Neural progenitor cell (in vitro differentiated cells): ENCODE measurements around the gene TNNT3. TPM values are rescaled to one million over a fixed set of nuclear protein-coding genes. Genes with fewer than 3 reads are reported as not detected.
A peak's percentile ranks its signal among the peaks of the same experiment; 100 is the strongest.

Source experiments
- DNase-seq: peaks from one replicate; pipeline ENCODE4 v3.0.0-alpha.2; 2016; ENCODE audit warnings: low spot score
- H2AFZ ChIP-seq: fragments of 200-600 bp; sonication (generic); replicated peaks from 2 replicates; pipeline ENCODE4 v1.6.1; 2016; ENCODE audit warnings: antibody characterized with exemption
- H3F3A ChIP-seq: fragments of 200-600 bp; sonication (generic); 2 replicates; pipeline ENCODE4 v1.6.1; 2016; ENCODE audit warnings: antibody characterized with exemption, low read depth
- H3K27ac ChIP-seq: fragments of 200-600 bp; sonication (generic); 2 replicates; pipeline ENCODE4 v1.5.1; 2016; ENCODE audit warnings: mild to moderate bottlenecking
- H3K27me3 ChIP-seq: fragments of 200-600 bp; sonication (generic); 2 replicates; pipeline ENCODE4 v1.6.1; 2016; ENCODE audit warnings: mild to moderate bottlenecking, moderate library complexity
- H3K36me3 ChIP-seq: fragments of 200-600 bp; sonication (generic); 2 replicates; pipeline ENCODE4 v1.5.1; 2016
- H3K4me1 ChIP-seq: fragments of 200-600 bp; sonication (generic); 2 replicates; pipeline ENCODE4 v1.6.1; 2016; ENCODE audit warnings: mixed run types
- H3K4me2 ChIP-seq: fragments of 200-600 bp; sonication (generic); 2 replicates; pipeline ENCODE4 v1.6.1; 2016
- H3K4me3 ChIP-seq: fragments of 200-600 bp; sonication (generic); 2 replicates; pipeline ENCODE4 v1.5.1; 2016
- H3K79me2 ChIP-seq: fragments of 200-600 bp; sonication (generic); 2 replicates; pipeline ENCODE4 v1.6.1; 2016; ENCODE audit warnings: low read depth
- H3K9ac ChIP-seq: fragments of 200-600 bp; sonication (generic); 2 replicates; pipeline ENCODE4 v1.6.1; 2016
- H3K9me3 ChIP-seq: fragments of 200-600 bp; sonication (generic); 2 replicates; pipeline ENCODE4 v1.5.1; 2016; ENCODE audit warnings: low read depth
- H4K20me1 ChIP-seq: fragments of 200-600 bp; sonication (generic); 2 replicates; pipeline ENCODE4 v1.6.1; 2016; ENCODE audit warnings: low read depth
- H3K27ac Mint-ChIP-seq: 3 replicates; pipeline ENCODE4 v1.8.0; 2021; ENCODE audit warnings: mixed read lengths
- H3K27me3 Mint-ChIP-seq: 2 replicates; pipeline ENCODE4 v1.8.0; 2022; ENCODE audit warnings: low read depth, mild to moderate bottlenecking, inconsistent platforms, moderate library complexity, mixed read lengths; ENCODE audit not compliant: insufficient read depth
- H3K36me3 Mint-ChIP-seq: 3 replicates; pipeline ENCODE4 v1.8.0; 2021; ENCODE audit warnings: mixed read lengths
- H3K4me1 Mint-ChIP-seq: 3 replicates; pipeline ENCODE4 v1.8.0; 2021; ENCODE audit warnings: mixed read lengths
- H3K4me3 Mint-ChIP-seq: 3 replicates; pipeline ENCODE4 v1.8.0; 2021; ENCODE audit warnings: mild to moderate bottlenecking, moderate library complexity, mixed read lengths
- H3K9me3 Mint-ChIP-seq: 3 replicates; pipeline ENCODE4 v1.8.0; 2020; ENCODE audit warnings: mixed read lengths
- CTCF ChIP-seq: fragments of 200-600 bp; sonication (generic); IDR thresholded peaks from 2 replicates; pipeline ENCODE4 v1.5.1; 2017; ENCODE audit warnings: antibody characterized with exemption, mild to moderate bottlenecking
- EZH2 ChIP-seq: fragments of 200-600 bp; sonication (generic); IDR thresholded peaks from 2 replicates; pipeline ENCODE4 v1.6.1; 2017; ENCODE audit warnings: antibody characterized with exemption, mild to moderate bottlenecking, moderate library complexity
- EZH2phosphoT487 ChIP-seq: fragments of 200-600 bp; sonication (generic); IDR thresholded peaks from 2 replicates; pipeline ENCODE4 v1.6.1; 2017; ENCODE audit warnings: antibody characterized with exemption
- total RNA-seq: library from RNA; depleted of rRNA; stranded (reverse); fragments of >200 nt; gene quantifications from 2 replicates; pipeline ENCODE4 v1.2.3, GENCODE V29; 2015; ENCODE audit warnings: low replicate concordance

TNNT3 gene
- total RNA-seq, 1 donor from 2014 or later: 0.92 TPM

DNA sequence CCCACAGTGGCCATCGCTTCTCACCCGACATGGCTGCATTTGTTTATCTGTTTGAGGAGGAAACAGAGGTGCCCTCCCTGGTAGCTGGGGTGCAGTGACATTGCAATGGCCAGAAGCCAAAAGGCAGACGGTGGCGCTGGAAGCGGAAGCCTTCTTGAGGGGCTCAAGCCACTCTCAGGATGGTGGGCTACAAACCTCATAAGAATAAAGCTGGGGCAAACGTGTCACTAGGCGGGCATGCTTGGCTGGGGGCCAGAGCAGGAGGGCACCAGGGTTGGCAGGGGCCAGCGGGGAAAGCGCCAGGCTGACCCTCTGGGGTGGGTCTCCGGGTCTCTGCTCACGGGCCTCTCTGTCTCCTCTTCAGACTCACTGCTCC, 12.6 kb downstream of the TNNT3 start:
- DNase-seq: no peak
- Histone ChIP-seq H3K9ac (no peak overlapping the region), H3K36me3 (no peaks in the 10 kb centered on the region), H3K4me2 (no peak overlapping the region), H3K4me3 (no peak overlapping the region), H3K27me3 (no peaks in the 10 kb centered on the region), H3K4me1 (peaks cover 4% of the 10 kb centered on the region), H3K9me3 (no peaks in the 10 kb centered on the region), H3K27ac (no peak overlapping the region), H3K79me2 (no peaks in the 10 kb centered on the region), H4K20me1 (no peaks in the 10 kb centered on the region), H3F3A (no peaks in the 10 kb centered on the region), H2AFZ (peak overlapping the region; percentile 26)
- no peak for TF ChIP-seq EZH2
- no peak for TF ChIP-seq CTCF
- TF ChIP-seq EZH2phosphoT487: no peak
- H3K36me3 Mint-ChIP-seq: no peaks in the 10 kb centered on the region
- H3K27me3 Mint-ChIP-seq: peaks cover 14% of the 10 kb centered on the region
- no peaks in the 10 kb centered on the region for H3K9me3 Mint-ChIP-seq
- H3K4me1 Mint-ChIP-seq: peaks cover 11% of the 10 kb centered on the region
- peak overlapping the region; percentile 16 for H3K27ac Mint-ChIP-seq
- no peak overlapping the region for H3K4me3 Mint-ChIP-seq

- Histone ChIP-seq H3F3A (no peaks in the 10 kb centered on the region), H3K4me2 (no peak overlapping the region), H3K27me3 (no peaks in the 10 kb centered on the region), H3K9me3 (no peaks in the 10 kb centered on the region), H3K27ac (no peak overlapping the region), H3K4me1 (no peaks in the 10 kb centered on the region), H3K4me3 (no peak overlapping the region), H3K9ac (no peak overlapping the region), H3K36me3 (no peaks in the 10 kb centered on the region), H4K20me1 (no peaks in the 10 kb centered on the region), H3K79me2 (no peaks in the 10 kb centered on the region), H2AFZ (no peak overlapping the region)
- Mint-ChIP-seq H3K4me1 (peaks cover 11% of the 10 kb centered on the region), H3K27me3 (peaks cover 14% of the 10 kb centered on the region), H3K36me3 (no peaks in the 10 kb centered on the region), H3K4me3 (peak overlapping the region; percentile 12), H3K9me3 (no peaks in the 10 kb centered on the region), H3K27ac (no peak overlapping the region)
- no peak for DNase-seq
- no peak for TF ChIP-seq EZH2phosphoT487
- no peak for TF ChIP-seq EZH2
- TF ChIP-seq CTCF: no peak
Observed at GRCh38 chr11:1932681-1933080, 13.2 kb downstream of the TNNT3 start.

DNA sequence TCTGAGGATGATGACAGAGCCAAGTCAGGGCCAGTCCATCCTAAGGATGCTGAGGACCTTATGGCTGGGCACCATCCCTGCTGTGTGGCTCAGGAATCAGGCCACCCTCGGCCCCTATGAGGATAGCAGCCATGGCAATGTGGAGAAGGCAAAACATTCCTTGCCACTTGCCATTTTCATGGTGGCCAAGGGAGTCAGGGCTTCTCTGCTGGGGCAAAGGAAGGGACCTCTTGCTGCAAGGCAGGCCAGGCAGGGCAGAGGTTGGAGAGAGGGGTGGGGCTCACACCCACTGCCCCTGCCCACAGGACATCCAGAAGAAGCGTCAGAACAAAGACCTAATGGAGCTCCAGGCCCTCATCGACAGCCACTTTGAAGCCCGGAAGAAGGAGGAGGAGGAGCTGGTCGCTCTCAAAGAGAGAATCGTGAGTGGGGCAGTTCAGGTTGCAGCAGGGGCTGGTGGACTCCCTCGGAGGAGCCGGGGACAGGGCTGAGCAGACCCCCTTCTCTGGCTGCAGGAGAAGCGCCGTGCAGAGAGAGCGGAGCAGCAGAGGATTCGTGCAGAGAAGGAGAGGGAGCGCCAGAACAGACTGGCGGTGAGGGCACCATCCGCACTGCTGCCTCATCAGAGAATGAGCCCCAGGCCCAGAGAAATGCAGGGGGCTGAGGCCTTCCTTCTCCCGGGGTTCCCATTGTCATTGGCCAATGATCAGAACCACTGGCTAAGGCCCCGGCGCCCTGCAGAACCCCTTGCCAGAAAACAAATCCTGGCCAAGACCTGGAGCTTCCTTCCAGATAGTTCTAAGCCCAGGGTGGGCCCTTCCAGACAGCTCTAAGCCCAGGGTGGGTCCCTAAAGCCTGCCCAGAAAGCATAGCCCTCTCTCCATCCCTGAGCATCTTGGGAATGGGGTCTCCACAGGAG, 14.2 kb downstream of the TNNT3 start:
- Histone ChIP-seq H3F3A (no peaks in the 10 kb centered on the region), H3K36me3 (no peaks in the 10 kb centered on the region), H3K4me1 (no peaks in the 10 kb centered on the region), H2AFZ (no peak overlapping the region), H3K27me3 (no peaks in the 10 kb centered on the region), H3K79me2 (no peaks in the 10 kb centered on the region), H3K4me3 (no peak overlapping the region), H3K27ac (no peak overlapping the region), H3K9ac (no peak overlapping the region), H3K4me2 (no peak overlapping the region), H4K20me1 (no peaks in the 10 kb centered on the region), H3K9me3 (no peaks in the 10 kb centered on the region)
- TF ChIP-seq EZH2phosphoT487: no peak
- TF ChIP-seq CTCF: no peak
- TF ChIP-seq EZH2: no peak
- H3K27me3 Mint-ChIP-seq: peaks cover 14% of the 10 kb centered on the region
- no peak for DNase-seq
- no peaks in the 10 kb centered on the region for H3K9me3 Mint-ChIP-seq
- H3K4me1 Mint-ChIP-seq: peaks cover 11% of the 10 kb centered on the region
- H3K36me3 Mint-ChIP-seq: no peaks in the 10 kb centered on the region
- H3K27ac Mint-ChIP-seq: no peak overlapping the region
- no peak overlapping the region for H3K4me3 Mint-ChIP-seq
